A673 (cell line): ENCODE data around the gene OSM. TPM values are rescaled to one million over a fixed set of nuclear protein-coding genes. Genes with fewer than 3 reads are reported as not detected.

Experiments
- BruUV-seq: library from RNA; stranded (reverse); fragments of 400-500 nt; replicated peaks from 2 replicates; lab custom pipeline; 2021; lab: Mats Ljungman, UMichigan
- CTCF ChIA-PET: fragments of 300-600 bp; sonication (Branson Sonifier 250); formaldehyde crosslinking; loops from one replicate; lab custom pipeline; 2022; ENCODE audit warnings: antibody characterized with exemption; lab: Charles Lee
- POLR2A ChIA-PET: fragments of 300-600 bp; sonication (Branson Sonifier 250); formaldehyde crosslinking; loops from one replicate; lab custom pipeline; 2022; ENCODE audit warnings: antibody characterized with exemption; ENCODE audit not compliant: low non-redundant PET; lab: Charles Lee
- DNase-seq: peaks from one replicate; pipeline ENCODE4 v3.0.0-alpha.2; 2015; ENCODE audit warnings: low spot score
- H3K27ac ChIP-seq: fragments of 200-600 bp; sonication (generic); 2 replicates; pipeline ENCODE4 v1.5.1; 2016; ENCODE audit warnings: mixed run types, low read depth, mild to moderate bottlenecking, mixed read lengths, antibody characterized with exemption, low read length; ENCODE audit not compliant: poor library complexity, severe bottlenecking
- H3K27me3 ChIP-seq: fragments of 200-600 bp; sonication (generic); replicated peaks from 2 replicates; pipeline ENCODE4 v1.6.1; 2017; ENCODE audit warnings: mixed run types, low read depth, mild to moderate bottlenecking, mixed read lengths, antibody characterized with exemption, low read length; ENCODE audit not compliant: insufficient read depth, poor library complexity
- H3K36me3 ChIP-seq: fragments of 200-600 bp; sonication (generic); 2 replicates; pipeline ENCODE4 v1.6.1; 2016; ENCODE audit warnings: mixed run types, mild to moderate bottlenecking, mixed read lengths, antibody characterized with exemption, low read length; ENCODE audit not compliant: insufficient read depth, poor library complexity, severe bottlenecking
- H3K4me1 ChIP-seq: fragments of 200-600 bp; sonication (generic); 2 replicates; pipeline ENCODE4 v1.6.1; 2017; ENCODE audit warnings: mixed run types, mild to moderate bottlenecking, mixed read lengths, antibody characterized with exemption, low read length; ENCODE audit not compliant: insufficient read depth, poor library complexity, severe bottlenecking
- H3K4me3 ChIP-seq: fragments of 200-600 bp; sonication (generic); 2 replicates; pipeline ENCODE4 v1.5.1; 2016; ENCODE audit warnings: low read depth, mixed run types, mild to moderate bottlenecking, mixed read lengths, low read length; ENCODE audit not compliant: poor library complexity, severe bottlenecking
- H3K9me3 ChIP-seq: fragments of 200-600 bp; sonication (generic); 2 replicates; pipeline ENCODE4 v1.6.1; 2016; ENCODE audit warnings: mixed run types, low read depth, mild to moderate bottlenecking, mixed read lengths, antibody characterized with exemption, low read length; ENCODE audit not compliant: poor library complexity, severe bottlenecking
- EZH2 ChIP-seq: fragments of 200-600 bp; sonication (generic); IDR thresholded peaks from 2 replicates; pipeline ENCODE4 v1.6.1; 2017; ENCODE audit warnings: borderline replicate concordance, low read depth, mild to moderate bottlenecking, mixed read lengths, antibody characterized with exemption, low read length; ENCODE audit not compliant: poor library complexity, severe bottlenecking
- intact Hi-C: fragments of 100-400 bp; cut with micrococcal nuclease; formaldehyde crosslinking; loops from one replicate; pipeline ENCODE4 v1.10.0; 2022; ENCODE audit not compliant: unreplicated experiment
- total RNA-seq: library from RNA; stranded (reverse); gene quantifications from 2 replicates; pipeline ENCODE4 v1.2.3, GENCODE V29; 2021
- TF ChIP-seq, protein P1 (sequence below): fragments of 300-800, 200-600 bp; sonication (generic); conservative IDR thresholded peaks from 2 replicates; pipeline ENCODE4 v1.5.1; 2017; ENCODE audit warnings: low read depth, mild to moderate bottlenecking, antibody characterized with exemption, low read length, moderate library complexity, mixed read lengths

The OSM gene
- total RNA-seq, 1 experiment from 2014 or later, result not detected

DNA sequence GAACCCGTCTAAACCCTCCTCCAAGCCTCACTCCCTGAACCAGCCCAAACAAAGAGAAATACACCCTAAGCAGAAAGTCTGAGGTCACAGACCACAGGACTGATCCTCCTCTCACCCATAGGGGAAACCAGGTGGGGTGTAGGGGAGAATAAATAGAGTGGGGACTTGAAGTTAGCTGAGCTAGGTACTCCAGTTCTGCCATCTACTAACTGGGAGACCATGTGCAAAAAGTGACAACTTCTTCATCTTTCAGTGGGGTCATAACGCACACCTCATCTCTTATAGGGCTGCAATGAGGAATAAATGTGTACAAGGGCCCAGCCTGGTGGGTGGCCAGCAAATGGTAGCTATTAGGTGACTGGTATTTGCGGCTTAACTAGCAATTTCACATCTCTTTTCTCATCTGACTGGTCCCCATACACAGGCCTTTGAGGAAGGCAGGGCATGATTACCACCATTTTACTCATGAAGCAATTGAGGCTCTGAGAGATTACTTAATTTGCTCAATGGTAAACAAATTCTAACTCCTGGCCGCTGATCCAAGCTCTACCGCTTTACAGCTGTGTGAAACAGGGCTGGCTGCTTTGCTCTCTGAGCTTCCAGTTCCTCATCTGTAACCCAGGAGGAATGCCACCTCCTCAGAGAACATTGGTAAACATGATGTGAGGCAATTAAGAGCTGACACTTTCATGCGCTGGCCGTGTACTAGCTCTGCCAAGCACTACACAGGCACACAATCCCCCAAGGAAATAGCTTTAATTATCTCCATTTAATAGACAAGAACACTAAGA lies 43.5 kb upstream of the OSM start:
- no peak for DNase-seq
- ChIA-PET CTCF (interaction anchor here (0.6 kb wide), 1 partner anchor 527 kb away, joined by 3 read pairs; no protein-coding TSS in a partner anchor), POLR2A (no interaction called here)
- intact Hi-C loops, result no loop called here
- Histone ChIP-seq H3K27me3 (no peaks in the 10 kb centered on the region), H3K36me3 (no peaks in the 10 kb centered on the region), H3K9me3 (no peaks in the 10 kb centered on the region), H3K27ac (no peak overlapping the region), H3K4me3 (no peak overlapping the region), H3K4me1 (peaks cover 8% of the 10 kb centered on the region)
- BruUV-seq, result no TSS peak
- TF ChIP-seq, protein P1, sequence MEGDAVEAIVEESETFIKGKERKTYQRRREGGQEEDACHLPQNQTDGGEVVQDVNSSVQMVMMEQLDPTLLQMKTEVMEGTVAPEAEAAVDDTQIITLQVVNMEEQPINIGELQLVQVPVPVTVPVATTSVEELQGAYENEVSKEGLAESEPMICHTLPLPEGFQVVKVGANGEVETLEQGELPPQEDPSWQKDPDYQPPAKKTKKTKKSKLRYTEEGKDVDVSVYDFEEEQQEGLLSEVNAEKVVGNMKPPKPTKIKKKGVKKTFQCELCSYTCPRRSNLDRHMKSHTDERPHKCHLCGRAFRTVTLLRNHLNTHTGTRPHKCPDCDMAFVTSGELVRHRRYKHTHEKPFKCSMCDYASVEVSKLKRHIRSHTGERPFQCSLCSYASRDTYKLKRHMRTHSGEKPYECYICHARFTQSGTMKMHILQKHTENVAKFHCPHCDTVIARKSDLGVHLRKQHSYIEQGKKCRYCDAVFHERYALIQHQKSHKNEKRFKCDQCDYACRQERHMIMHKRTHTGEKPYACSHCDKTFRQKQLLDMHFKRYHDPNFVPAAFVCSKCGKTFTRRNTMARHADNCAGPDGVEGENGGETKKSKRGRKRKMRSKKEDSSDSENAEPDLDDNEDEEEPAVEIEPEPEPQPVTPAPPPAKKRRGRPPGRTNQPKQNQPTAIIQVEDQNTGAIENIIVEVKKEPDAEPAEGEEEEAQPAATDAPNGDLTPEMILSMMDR, result no peak
- no peak for TF ChIP-seq EZH2

DNA sequence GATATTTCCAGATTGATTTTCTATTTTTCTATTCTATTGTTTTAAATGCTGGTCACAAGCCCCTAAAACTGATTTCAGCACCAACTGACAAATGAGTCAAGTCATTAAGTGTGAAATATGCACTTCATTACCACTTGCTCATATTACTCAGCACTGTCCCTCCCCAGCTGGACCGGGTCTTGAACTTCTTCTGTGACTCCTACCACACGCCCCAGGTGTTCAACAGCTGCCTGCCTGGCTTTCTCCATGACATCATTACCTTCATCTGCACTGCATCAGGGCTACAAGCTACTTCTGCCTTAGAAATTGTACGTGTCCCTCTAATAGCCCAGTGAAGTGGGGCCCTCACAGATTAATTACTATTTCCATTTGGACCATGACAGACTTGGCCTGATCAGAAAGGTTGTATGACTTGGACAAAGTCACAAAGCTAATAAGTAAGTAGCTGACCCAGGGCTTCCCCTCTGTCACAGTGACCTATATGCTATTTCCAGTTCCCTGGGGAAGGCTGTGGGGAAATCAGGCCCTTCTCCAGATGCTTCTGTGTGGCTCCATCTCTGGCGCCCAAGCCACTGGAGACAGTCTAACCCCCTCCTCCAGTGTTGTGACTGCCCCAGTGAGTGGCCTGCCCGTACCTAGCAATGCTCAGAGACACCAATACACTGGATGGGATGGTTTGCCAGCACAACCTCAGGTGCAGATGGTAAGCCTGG lies 42.0 kb upstream of the OSM start:
- H3K4me3 ChIP-seq, result no peak overlapping the region
- no TSS peak for BruUV-seq
- intact Hi-C loops, result no loop called here
- H3K27ac ChIP-seq, result no peak overlapping the region
- no peak for TF ChIP-seq EZH2
- TF ChIP-seq, protein P1, result no peak
- CTCF ChIA-PET, result interaction anchor here (0.6 kb wide), 1 partner anchor 277 kb away, joined by 4 read pairs; no protein-coding TSS in a partner anchor
- no peaks in the 10 kb centered on the region for H3K36me3 ChIP-seq
- POLR2A ChIA-PET, result no interaction called here
- H3K27me3 ChIP-seq, result no peaks in the 10 kb centered on the region
- no peak for DNase-seq
- H3K4me1 ChIP-seq, result peaks cover 8% of the 10 kb centered on the region
- H3K9me3 ChIP-seq, result no peaks in the 10 kb centered on the region

DNA sequence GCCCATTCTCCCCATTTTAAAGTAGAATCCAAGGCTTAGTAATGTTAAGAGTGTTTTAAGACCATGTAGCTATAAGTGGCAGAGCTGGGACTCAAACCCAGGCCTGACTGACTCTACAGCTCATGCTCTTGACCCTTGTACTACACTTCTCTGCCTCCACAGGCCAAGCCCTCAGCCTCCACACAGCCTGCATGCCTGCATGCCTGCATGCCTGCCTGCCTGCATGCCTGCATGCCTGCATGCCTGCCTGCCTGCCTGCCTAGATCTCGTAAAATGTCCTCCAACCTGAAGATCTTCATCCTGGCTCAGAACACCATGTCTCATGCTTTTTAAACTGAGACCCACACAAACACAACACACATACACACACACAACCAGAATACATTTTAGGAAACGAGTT lies 41.4 kb upstream of the OSM start:
- DNase-seq, result no peak
- intact Hi-C loops, result no loop called here
- BruUV-seq, result no TSS peak

More for the DNA sequence above, 41.4 kb upstream of the OSM start:
- H3K4me1 ChIP-seq, result peaks cover 8% of the 10 kb centered on the region
- TF ChIP-seq, protein P1, result no peak
- no peak for TF ChIP-seq EZH2
- ChIA-PET POLR2A (no interaction called here), CTCF (no interaction called here)
- H3K4me3 ChIP-seq, result no peak overlapping the region
- H3K36me3 ChIP-seq, result no peaks in the 10 kb centered on the region
- H3K27me3 ChIP-seq, result no peaks in the 10 kb centered on the region
- H3K9me3 ChIP-seq, result no peaks in the 10 kb centered on the region
- no peak overlapping the region for H3K27ac ChIP-seq
